ENCODE results near the gene NDUFB2. TPM values are rescaled to one million over a fixed set of nuclear protein-coding genes. Genes with fewer than 3 reads are reported as not detected.

The NDUFB2 gene
- total RNA-seq, 4 donors from 2014 or later: 128 to 216 (median 173) TPM

- peak in 2 of 3 donors; percentile 12 to 33 for DNase-seq
These were observed 26.1 kb upstream of the NDUFB2 start for GRCh38 chr7:140670343-140670935.

GRCh38 chr7:140671966-140672365 is 24.5 kb upstream of the NDUFB2 start:
- DNase-seq: peak in 2 of 3 donors; percentile 44 to 45
- peaks cover 0 to 25% (median 8%) of the 10 kb centered on the region in 4 donors for H3K4me1 ChIP-seq
- no peak overlapping the region for H3K27ac ChIP-seq
- TF ChIP-seq POLR2A (IDR thresholded peaks at IDR 0.05) (no peak), CTCF (IDR thresholded peaks at IDR 0.05) (no peak)
- H3K9me3 ChIP-seq: no peaks in the 10 kb centered on the region
- no peaks in the 10 kb centered on the region for H3K36me3 ChIP-seq
- H3K27me3 ChIP-seq: no peaks in the 10 kb centered on the region
- H3K4me3 ChIP-seq: no peak overlapping the region

More at GRCh38 chr7:140670343-140670935, 26.1 kb upstream of the NDUFB2 start:
- H3K27me3 ChIP-seq: no peaks in the 10 kb centered on the region
- H3K27ac ChIP-seq: no peak overlapping the region
- TF ChIP-seq CTCF (IDR thresholded peaks at IDR 0.05) (no peak), POLR2A (IDR thresholded peaks at IDR 0.05) (no peak)
- peaks cover 0 to 23% (median 8%) of the 10 kb centered on the region in 4 donors for H3K4me1 ChIP-seq
- no peaks in the 10 kb centered on the region for H3K36me3 ChIP-seq
- no peak overlapping the region for H3K4me3 ChIP-seq
- H3K9me3 ChIP-seq: no peaks in the 10 kb centered on the region

- no peak for TF ChIP-seq CTCF (IDR thresholded peaks at IDR 0.05)
- peak in 1 of 2 donors; percentile 42 for TF ChIP-seq POLR2A (IDR thresholded peaks at IDR 0.05)
These were observed 24.0 kb upstream of the NDUFB2 start, which contains the start of gene ADCK2 for GRCh38 chr7:140672382-140673062. TSS of gene ADCK2 (plus strand) at chr7:140672945. CDS start at chr7:140673331, 386 bp downstream.

GRCh38 chr7:140673063-140673773 is 23.3 kb upstream of the NDUFB2 start:
- Histone ChIP-seq H3K27me3 (no peaks in the 10 kb centered on the region), H3K4me1 (peaks cover 0 to 25% (median 8%) of the 10 kb centered on the region in 4 donors)
- TF ChIP-seq CTCF (IDR thresholded peaks at IDR 0.05) (no peak), POLR2A (IDR thresholded peaks at IDR 0.05) (peak; percentile 7 to 31)

More at GRCh38 chr7:140672382-140673062, 24.0 kb upstream of the NDUFB2 start, which contains the start of gene ADCK2:
- Histone ChIP-seq H3K4me3 (peak within 1 kb of the TSS; percentile 68 to 97 (median 82)), H3K27ac (peak within 1 kb of the TSS; percentile 84 to 91 (median 89)), H3K4me1 (peaks cover 0 to 25% (median 8%) of the 10 kb centered on the region in 4 donors), H3K27me3 (no peaks in the 10 kb centered on the region), H3K36me3 (no peaks in the 10 kb centered on the region), H3K9me3 (no peaks in the 10 kb centered on the region)
- DNase-seq: peak in 2 of 3 donors; percentile 74 to 82

GRCh38 chr7:140673774-140674155 is 22.7 kb upstream of the NDUFB2 start:
- TF ChIP-seq POLR2A (IDR thresholded peaks at IDR 0.05): no peak
- TF ChIP-seq CTCF (IDR thresholded peaks at IDR 0.05): no peak
- DNase-seq: peak in 1 of 3 donors; percentile 30

More at GRCh38 chr7:140673063-140673773, 23.3 kb upstream of the NDUFB2 start:
- no peaks in the 10 kb centered on the region for H3K9me3 ChIP-seq
- no peaks in the 10 kb centered on the region for H3K36me3 ChIP-seq
- H3K27ac ChIP-seq: peak overlapping the region; percentile 84 to 91 (median 89)
- peak overlapping the region; percentile 68 to 97 (median 82) for H3K4me3 ChIP-seq
- peak; percentile 39 to 84 (median 74) for DNase-seq

More at GRCh38 chr7:140673774-140674155, 22.7 kb upstream of the NDUFB2 start:
- H3K4me1 ChIP-seq: peaks cover 0 to 25% (median 8%) of the 10 kb centered on the region in 4 donors
- no peaks in the 10 kb centered on the region for H3K27me3 ChIP-seq
- H3K36me3 ChIP-seq: peaks cover 0 to 4% (median 0%) of the 10 kb centered on the region in 3 donors
- H3K9me3 ChIP-seq: no peaks in the 10 kb centered on the region
- peak overlapping the region; percentile 84 to 91 (median 89) for H3K27ac ChIP-seq
- H3K4me3 ChIP-seq: peak overlapping the region; percentile 68 to 97 (median 82)

Measured in Peyer's patch (tissue), 4 donors.